ENCODE measurements around the gene PFDN6.
A peak's percentile ranks its signal among the peaks of the same experiment; 100 is the strongest.
"Not testable (repeated sequence)": the region's sequence is repeated elsewhere in the genome, so short reads cannot be mapped to it uniquely, and the experiment has no call there.

The PFDN6 gene

DNA sequence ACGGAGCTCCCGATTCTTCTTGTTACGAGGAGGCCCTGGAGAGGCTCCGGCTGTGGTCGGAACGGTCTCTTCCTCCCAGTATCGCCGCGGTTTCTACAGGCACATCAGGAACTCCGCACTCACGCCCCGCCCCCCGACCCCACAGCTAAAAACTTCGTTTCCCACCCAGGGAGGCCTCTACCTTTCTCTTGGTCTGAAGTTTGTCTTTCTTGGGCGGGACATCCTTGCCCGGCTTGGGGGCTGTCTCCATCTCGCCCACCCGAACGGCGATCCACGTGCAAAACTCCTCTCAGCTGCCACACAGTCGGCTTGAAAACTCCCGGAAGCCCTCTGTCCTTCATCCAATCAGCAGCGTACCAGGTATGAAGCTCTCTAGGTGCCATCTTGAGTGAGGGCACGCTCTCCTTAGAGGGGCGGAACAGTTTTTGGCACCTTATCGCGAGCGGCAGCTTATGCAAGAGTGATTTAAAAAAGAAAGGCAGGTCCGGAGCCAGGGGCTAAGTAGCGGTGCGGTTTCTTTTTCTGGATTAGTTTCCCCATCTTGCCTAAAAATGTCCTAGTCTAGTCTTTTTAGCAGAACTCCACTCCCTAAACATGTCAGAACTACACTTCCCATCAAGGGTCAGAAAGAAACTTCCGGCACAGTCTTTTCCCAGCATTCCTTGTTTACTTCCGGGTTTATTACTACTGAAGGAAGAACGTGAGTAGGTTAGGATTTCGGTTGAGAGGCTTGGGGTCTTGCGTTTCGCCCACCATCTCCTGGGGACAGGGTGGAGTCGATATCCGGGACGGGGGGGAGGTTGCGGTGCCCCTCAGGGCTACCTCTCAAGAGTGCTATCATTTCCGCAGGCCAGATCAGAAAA, at the start of gene PFDN6, which contains the start of gene WDR46:
TSS of gene PFDN6 (plus strand) at position 681 of the 863 bp plus-strand sequence. CDS start 256 bp downstream, outside the sequence.
TSS of gene WDR46 (minus strand) at position 319 of the 863 bp plus-strand sequence. CDS start at position 250, 69 bp downstream.
- peak; percentile 75 to 81 for DNase-seq

GRCh38 chr6:33241968-33242367, 47.4 kb upstream of the PFDN6 start:
- DNase-seq = no peak

- no peak for DNase-seq
These were observed 45.9 kb upstream of the PFDN6 start for GRCh38 chr6:33243476-33243875.

DNA sequence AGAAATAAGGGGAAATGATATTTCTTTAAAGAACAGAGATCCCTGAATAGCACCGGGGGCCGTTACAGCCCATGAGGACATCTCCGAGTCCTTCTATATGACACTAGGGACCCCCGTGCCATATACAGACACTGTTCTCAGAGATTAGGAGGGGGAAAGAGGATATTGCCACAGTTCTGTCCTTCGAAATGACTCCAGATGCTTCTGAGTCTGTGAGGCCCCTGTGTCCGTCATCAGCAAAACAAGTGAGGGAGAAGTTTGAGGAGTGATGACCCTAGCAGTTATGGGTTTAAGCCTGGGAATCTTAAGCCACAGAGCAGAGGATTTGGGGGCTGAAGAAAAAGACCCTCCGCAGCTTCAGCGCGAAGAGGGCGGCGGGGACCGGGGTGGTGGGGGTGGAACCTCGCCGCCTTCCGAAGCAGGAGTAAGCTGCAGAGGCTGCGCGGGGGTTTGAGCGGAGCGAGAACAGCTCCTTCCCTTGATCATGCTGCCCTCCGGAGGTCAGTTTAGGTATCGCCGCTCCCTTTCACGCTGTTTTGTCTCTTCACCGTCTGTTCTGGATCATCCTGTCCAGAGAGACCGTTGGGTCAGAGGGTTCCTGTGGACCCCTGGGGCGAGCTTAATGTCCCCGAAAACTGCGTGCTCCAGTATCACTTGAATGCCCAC, 41.3 kb upstream of the PFDN6 start:
- DNase-seq = peak; percentile 95

DNA sequence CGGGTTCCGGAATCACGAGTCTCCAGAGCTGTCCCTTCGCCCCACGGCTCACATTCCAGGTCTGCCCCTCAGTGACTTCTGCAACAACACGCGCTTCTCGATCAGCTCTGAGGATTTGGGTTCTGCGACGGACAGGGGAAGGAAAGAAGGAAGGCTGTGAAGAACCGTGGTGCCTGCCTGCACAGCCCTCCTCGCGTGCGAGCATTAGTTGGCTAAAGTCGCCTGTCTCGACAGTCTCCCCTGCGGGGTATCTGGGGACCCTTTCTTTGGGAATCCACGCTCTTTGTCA, 40.8 kb upstream of the PFDN6 start:
- peak in 1 of 2 donors; percentile 44 for DNase-seq

- peak; percentile 93 to 96 for DNase-seq
These were observed 40.3 kb upstream of the PFDN6 start for GRCh38 chr6:33248932-33249731.

- no peak for DNase-seq
These were observed 39.4 kb upstream of the PFDN6 start for GRCh38 chr6:33249732-33250630.

DNA sequence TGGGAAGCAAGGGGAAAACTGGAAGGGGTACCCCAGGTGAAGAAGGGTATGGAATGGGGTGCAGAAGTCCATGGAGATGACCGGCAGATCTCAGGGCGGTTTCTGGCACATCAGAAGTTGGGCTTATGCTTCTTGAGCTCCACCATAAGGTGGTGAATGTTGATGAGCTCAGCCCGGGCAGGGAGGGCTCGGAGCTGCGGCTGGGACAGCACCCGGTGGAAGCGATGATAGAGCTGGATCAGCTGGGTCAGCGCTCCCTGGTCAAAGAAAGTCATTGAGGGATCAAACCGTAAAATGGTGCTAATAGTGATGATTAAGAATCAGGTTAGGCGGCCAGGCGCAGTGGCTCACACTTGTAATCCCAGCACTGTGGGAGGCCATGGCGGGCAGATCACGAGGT, 38.7 kb upstream of the PFDN6 start:
- DNase-seq = no peak

- DNase-seq = no peak
These were observed 37.9 kb upstream of the PFDN6 start for GRCh38 chr6:33251395-33252012.

DNA sequence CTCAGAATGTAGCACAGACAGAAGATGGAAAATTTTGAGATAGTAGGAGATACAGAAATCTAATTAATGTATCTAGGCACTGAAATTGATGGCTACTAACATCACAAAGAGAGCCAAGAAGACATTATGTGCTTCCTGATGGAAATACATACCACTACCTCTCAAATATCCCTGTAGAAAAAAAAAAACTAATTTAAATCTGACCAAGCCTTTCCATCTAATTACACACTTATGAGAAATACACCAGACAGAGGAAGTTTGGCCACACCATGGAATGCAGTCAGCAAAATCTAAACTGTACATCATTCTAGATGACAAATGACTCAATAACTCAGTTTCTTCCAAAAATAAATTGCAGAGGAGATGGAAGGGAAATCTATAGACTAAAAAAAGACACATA, 36.6 kb upstream of the PFDN6 start:
- DNase-seq = no peak

- DNase-seq = no peak
These were observed 34.8 kb upstream of the PFDN6 start for GRCh38 chr6:33254591-33254990.

GRCh38 chr6:33259032-33259431, 30.4 kb upstream of the PFDN6 start:
- no peak for DNase-seq

DNA sequence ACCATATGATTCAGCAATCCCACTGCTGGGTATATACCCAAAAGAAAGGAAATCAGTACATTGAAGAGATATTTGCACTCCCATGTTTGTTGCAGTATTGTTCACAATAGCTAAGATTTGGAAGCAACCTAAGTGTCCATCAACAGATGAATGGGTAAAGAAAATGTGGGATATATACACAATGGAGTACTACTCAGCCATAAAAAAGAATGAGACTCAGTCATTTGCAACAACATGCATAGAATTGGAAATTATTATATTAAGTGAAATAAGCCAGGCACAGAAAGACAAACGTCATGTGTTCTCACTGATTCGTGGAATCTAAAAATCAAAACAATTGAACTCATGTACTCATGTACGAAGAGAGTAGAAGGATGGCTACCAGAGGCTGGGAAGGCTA, 26.9 kb upstream of the PFDN6 start:
- DNase-seq = not testable (repeated sequence)

- DNase-seq = no peak
These were observed 25.4 kb upstream of the PFDN6 start for GRCh38 chr6:33264015-33264414.

DNA sequence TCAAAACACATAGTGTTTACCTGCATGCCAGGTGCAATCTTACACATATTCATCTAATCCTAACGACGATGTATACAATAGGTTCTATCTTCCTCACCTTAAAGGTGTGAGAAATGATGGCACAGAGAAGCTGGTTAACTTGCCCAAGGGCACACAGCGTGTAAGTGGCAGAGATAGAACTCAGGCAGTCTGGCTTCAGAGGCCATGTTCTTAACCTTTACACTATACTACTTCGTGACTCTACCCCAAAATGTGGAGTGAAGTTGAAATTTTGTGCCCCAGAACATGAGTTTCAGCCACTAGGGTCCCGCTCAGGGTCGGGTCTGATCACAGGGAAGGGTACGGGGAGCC, 18.3 kb upstream of the PFDN6 start:
- no peak for DNase-seq

DNA sequence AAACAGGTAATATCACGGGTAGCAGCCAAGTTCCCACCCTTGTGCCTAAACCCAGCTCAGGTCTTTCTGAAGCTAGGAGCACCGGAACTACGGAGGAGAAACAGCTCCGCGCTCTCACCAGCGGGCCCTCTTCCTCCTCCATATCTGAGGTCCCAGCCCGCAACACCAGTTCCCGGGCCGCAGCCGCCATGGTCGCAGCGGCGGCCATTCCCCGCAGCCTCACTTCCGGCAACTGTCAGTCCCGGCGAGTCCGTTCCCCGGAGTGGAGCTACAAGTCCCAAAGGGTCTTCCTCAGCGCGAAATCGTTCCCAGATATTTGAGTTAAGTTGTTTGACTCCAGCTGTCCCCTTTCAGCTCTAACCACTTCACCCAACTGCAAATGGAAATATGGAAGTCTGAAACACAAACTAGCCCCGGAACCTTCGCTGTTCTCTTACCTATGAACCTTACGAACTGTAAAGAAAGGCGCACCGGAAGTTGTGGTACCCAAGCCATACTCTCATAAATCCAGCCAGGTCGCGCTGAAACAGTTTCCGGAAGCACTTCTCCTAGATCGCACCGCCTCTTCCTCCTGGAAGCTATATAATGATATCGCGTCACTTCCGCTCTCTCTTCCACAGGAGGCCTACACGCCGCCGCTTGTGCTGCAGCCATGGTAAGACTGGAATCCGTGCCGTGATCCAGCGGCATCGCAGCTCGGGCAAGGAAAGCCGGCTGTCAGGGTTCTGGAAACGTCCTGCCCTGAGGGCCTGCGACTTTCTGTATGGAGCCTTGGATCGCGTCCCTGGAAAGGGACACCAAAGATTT, 17.7 kb upstream of the PFDN6 start, which contains the start of the genes RPS18 and VPS52:
TSS of gene RPS18 (plus strand) at position 608 of the 807 bp plus-strand sequence. CDS start at position 653, 45 bp downstream.
TSS of gene VPS52 (minus strand) at position 409 of the 807 bp plus-strand sequence. CDS start at position 208, 201 bp downstream.
- DNase-seq = peak; percentile 85 to 90

GRCh38 chr6:33272275-33273128, 16.9 kb upstream of the PFDN6 start:
- DNase-seq = no peak

GRCh38 chr6:33273129-33273923, 16.1 kb upstream of the PFDN6 start:
- no peak for DNase-seq
